ENCODE measurements around the gene PRR23A.

Gene PRR23A

DNA sequence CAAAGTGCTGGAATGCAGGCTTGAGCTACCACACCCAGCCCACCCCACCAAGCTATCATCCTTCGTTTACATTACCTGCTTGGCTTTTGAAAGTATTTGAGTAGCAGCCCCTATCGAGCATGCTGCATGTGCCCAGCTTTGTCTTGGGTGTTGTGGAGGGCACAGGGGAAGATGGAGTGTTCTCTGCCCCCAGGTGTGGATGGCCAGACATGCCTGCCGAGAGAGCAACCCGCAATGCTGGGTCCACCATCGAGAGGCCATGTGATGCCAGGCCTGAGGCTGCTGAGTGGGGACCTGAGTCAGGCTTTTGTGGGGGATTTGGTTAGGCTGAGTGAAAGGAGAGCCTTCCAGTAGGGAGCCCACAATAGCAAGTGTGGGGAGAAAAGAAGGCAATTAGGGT is 33.1 kb downstream of the PRR23A start:
- no peak for DNase-seq (ENCODE audit: low read depth)

GRCh38 chr3:138971766-138972320 is 34.2 kb downstream of the PRR23A start:
- DNase-seq (ENCODE audit: low read depth), result no peak

GRCh38 chr3:138964923-138965322 is 41.1 kb downstream of the PRR23A start:
- DNase-seq (ENCODE audit: low read depth), result no peak

- no peak for DNase-seq (ENCODE audit: low read depth)
These were observed 41.8 kb downstream of the PRR23A start for GRCh38 chr3:138964264-138964663.

DNA sequence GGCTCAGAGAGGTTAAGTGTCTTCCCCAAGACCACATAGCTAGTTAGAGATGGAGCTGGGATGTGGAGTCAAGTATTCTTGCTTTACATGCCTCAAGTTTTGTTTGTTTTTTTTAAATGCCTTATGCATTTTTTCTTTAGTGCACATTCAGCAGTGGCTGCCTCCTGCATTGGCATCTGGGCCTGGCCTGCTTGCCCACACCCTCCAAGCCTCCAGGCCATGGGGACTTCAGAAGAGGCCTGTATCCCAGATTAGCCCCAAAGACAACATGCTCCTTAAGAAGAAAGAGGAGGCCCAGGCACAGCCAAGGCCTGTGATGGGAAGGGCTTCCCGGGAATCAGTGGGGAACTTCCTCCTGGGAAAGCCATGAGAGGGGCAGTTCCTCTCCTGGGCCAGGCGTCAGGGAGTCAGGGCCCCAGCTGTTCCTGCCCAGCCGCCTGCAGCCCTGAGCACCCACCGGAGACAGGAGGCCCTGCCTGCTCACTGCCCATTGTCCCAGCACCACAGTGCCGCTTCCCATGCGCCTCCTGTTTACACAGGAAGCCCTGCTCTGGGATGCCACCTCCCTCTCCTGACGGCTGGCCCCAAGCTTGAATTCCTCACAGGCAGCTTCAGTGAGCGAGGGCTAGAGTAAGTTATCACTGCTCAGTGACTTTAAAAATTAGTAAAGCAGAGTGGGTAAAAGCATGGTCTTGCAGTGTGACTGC is 43.1 kb downstream of the PRR23A start:
- no peak for DNase-seq (ENCODE audit: low read depth)

DNA sequence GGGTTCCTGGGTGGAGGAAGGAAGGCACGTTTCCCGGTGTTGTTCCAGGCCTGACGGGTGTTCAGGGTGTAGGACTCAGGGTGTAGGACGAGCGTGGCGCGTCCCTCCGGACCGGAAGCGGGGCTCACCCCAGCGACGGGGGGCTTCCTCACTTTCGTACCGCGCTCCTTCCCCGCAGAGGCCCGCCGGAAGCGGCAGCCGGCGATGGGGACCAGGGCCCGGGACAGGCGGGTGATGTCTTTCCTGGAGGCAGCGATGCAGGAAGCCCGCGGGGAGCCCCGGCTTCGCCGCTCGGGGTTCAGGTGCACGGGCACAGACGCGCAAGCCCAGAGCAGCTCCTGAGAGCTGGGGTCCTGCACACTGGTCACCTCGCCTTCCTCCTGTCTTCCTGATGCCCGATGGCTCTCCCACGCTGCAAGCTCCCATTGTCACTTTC is 45.6 kb downstream of the PRR23A start:
- no peak for DNase-seq (ENCODE audit: low read depth)
